GM18507 (cell line): ENCODE data around the gene MARCHF11.

Experiments used
- DNase-seq: peaks from one replicate; pipeline ENCODE4 v3.0.0; 2011; ENCODE audit warnings: low read depth; ENCODE audit not compliant: insufficient read length; ENCODE audit errors: extremely low spot score
- FAIRE-seq: peaks from 2 replicates; lab custom pipeline; 2011; peaks lifted over from hg19 to GRCh38; lab: Jason Lieb, UNC

MARCHF11 gene, protein sequence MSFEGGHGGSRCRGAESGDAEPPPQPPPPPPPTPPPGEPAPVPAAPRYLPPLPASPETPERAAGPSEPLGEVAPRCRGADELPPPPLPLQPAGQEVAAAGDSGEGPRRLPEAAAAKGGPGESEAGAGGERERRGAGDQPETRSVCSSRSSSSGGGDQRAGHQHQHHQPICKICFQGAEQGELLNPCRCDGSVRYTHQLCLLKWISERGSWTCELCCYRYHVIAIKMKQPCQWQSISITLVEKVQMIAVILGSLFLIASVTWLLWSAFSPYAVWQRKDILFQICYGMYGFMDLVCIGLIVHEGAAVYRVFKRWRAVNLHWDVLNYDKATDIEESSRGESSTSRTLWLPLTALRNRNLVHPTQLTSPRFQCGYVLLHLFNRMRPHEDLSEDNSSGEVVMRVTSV

DNA sequence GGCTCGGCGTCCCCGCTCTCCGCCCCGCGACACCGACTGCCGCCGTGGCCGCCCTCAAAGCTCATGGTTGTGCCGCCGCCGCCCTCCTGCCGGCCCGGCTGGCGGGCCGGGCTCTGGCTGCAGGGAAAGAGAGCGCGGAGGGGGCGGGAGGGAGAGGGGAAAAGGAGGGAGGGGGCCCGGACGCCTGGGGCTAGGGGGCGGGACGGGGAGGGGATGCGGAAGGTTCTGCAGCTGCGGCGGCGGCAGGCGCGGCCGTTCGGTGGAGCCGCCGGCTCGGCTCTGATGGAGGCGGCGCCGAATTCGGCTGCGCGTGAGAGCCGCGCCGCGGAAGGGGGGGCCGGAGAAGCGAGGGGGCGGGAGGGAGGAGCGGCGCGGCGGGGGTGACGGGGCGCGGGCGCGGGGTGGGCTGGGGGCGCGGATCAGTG lies at the start of gene MARCHF11:
MARCHF11 (minus strand) TSS at position 281 of the 425 bp plus-strand sequence; CDS start at position 65, 216 bp downstream.
- FAIRE-seq (no peak), DNase-seq (no peak)

DNA sequence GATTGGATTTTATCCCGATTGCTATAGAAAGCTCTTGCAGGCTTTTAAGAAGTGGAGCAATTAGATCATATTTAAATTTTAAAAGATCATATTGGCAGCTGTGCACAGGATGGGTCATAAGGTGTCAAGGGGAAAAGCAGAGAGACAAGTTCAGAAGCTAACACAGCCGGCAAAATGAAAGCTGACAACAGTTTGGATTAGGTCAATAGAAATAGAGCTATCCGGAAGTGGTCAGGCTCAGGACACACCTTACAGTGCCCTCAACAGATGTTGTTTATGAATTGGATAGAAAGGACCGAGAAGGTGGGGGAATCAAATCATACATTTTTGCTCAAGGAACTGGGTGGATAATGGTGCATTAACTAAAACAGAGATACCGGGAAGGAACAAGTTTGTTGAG lies 46.3 kb upstream of the MARCHF11 start:
- FAIRE-seq (no peak), DNase-seq (no peak)

DNA sequence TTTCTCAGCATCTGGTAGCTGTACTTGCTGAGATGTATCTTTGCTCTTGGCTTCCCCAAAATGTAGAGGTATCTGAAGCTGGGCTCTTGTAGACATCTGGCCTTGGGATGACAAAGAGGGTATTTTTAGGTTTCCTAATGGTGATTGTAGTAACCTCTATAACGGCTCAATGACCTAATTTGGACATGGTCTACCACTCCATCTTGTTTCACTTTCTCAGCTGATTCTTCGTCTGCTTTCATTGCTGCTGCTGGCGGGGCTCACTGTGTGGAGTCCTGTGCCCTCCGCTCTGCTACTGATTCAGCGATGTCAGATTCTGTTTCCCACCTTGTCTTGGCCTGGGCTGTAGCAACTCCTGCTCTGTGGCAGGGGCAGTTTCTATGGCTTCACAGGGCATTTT lies 12.7 kb upstream of the MARCHF11 start:
- FAIRE-seq (no peak), DNase-seq (no peak)

DNA sequence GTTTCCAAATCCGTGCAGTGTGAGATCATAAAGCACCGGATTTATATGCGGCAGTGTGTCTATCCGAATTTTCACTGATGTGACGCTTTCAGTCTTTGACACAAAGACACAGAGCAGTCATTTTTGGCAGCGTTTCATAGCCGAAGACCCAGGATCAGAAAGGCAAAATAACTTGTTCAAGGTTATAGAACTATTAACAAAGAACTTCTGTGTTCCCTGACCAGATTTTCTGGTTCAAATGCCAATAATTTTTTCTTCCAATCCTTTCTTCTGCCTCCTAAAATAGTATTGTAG lies 1.1 kb upstream of the MARCHF11 start:
- FAIRE-seq (no peak), DNase-seq (no peak)

DNA sequence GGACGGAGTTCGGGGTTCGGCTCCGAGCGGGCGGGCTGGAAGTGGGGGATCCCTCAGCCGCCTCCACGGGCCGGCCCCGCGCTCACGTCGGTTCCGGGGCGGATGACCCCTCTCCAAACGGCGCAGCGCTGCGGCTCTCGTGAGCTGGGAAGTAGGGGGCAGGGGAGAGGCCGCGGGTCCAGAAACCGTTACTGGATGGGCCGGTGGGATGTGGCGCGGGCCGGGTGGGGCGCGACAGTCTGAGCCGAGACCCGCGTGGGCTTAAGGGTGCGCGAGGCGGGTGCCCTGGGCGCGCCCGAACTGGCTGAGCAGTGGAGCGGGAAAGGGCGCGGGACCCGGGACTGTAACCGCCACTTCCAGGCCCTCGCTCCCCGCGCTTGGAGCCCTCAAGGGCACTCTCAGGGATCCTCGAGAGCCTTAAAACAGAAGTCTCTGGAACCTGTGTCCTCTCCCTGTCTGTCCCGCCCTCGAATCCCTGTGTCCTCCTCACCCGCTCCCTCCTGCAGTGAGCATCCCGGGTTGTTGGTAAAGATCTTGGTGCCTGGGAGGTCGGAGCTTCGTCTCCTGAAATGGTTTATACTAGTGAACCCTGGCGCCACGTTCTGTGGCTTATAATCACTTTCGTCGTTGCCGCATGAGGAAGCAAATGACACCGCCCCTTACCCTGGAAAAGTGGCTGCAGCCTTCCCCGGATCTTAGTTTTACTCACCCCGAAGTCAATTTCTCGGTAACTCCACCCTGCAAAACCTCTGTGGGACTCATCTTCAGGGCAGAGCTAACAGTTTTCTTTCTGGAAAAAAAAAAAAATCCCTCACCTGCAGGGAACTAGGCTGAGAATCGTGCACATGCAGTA lies 571 bp upstream of the MARCHF11 start:
- FAIRE-seq (no peak), DNase-seq (no peak)

DNA sequence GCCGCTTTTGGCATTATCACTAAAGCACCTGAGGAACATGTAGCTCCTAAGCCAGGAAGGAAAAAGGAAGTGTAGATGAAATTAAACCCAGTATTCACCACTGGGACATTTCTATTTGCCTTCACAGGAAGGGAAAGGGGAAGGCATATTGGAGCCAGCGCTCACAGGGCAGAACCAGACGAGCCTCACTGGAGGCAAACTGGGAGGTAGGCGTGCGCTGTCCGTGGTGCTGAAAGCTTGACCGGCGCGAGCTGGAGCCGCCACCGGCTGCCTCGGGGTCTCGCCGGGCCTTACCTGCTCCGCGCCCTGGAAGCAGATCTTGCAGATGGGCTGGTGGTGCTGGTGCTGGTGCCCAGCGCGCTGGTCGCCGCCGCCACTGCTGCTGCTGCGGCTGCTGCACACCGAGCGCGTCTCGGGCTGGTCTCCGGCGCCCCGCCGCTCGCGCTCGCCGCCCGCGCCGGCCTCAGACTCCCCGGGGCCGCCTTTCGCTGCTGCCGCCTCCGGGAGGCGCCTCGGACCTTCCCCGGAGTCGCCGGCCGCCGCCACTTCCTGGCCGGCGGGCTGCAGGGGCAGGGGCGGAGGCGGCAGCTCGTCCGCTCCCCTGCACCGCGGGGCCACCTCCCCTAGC lies 732 bp downstream of the MARCHF11 start:
- FAIRE-seq (no peak), DNase-seq (no peak)

DNA sequence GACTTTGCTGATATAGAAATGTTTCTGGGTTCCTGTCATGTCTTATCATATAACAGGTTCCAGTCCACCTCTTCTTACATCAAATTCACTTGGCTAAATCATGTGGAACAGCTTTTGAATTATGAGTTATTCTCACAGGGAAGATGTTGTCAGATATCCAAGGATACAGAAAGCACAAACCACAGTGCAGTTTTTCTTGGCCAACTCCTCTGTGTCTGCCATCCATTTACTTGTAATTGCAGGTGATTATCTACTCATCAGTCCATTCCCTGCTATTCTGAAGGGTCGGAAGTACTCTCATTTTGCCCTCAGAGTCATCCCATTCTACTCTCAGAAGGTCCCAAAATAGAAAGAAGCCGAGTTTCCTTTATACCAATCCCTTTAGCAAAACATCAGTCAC lies 10.0 kb downstream of the MARCHF11 start:
- FAIRE-seq: no peak
- DNase-seq: no peak

DNA sequence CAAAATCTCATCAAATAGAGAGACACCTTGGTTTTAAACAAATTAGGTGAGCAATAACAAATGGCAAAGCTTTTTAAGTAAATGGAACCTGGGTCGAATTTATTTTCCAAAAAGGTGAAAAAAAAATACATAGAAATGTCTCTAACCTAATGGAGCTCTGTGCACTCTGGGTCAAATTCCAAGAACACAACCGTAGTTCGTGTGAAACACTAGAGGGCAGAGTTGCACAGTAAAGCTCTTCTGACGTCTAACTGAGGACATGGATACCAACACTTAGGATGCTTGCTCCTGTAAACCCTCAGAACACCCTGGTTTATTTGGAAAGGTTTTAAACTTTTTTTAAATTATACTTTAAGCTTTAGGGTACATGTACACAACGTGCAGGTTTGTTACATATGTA lies 18.9 kb downstream of the MARCHF11 start:
- FAIRE-seq: peak; percentile 79
- DNase-seq: peak; percentile 1

DNA sequence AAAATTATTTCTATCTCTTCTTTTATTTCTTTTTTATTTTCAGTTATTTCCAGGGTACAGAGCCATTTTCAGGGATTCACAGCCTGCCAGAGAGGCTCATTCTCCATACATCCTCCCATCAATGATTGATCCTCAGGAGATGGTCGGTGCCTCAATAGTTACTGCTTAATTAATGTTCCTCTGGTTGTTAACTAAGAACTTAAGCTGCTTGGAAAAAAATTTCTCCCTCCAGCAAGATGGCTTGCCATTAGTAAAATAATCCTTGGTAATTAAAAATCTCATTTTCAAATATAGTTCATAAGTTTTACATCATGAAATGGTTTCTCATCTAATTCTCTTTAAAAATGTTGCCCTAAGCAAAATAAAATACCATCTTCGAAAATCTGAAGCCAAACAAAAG lies 20.0 kb downstream of the MARCHF11 start:
- no peak for DNase-seq
- FAIRE-seq: no peak

DNA sequence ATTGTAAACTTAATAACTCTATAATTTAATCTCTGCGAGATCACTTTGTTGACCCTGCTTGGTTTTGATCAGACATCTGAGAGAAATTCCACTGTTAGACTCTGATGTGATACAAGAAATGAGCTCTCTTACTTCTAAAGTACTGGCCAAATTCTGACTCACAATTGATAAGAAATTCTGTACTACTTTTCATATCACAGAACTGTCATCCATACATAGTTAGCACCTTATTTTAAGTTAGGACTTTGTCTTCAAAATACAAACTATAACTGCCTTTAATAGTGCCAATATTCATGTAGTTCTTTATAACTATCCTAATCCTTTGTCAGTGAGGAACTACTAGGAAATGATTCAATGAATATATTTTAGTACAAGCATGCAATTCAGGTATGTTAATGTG lies 23.4 kb downstream of the MARCHF11 start:
- FAIRE-seq (no peak), DNase-seq (no peak)

DNA sequence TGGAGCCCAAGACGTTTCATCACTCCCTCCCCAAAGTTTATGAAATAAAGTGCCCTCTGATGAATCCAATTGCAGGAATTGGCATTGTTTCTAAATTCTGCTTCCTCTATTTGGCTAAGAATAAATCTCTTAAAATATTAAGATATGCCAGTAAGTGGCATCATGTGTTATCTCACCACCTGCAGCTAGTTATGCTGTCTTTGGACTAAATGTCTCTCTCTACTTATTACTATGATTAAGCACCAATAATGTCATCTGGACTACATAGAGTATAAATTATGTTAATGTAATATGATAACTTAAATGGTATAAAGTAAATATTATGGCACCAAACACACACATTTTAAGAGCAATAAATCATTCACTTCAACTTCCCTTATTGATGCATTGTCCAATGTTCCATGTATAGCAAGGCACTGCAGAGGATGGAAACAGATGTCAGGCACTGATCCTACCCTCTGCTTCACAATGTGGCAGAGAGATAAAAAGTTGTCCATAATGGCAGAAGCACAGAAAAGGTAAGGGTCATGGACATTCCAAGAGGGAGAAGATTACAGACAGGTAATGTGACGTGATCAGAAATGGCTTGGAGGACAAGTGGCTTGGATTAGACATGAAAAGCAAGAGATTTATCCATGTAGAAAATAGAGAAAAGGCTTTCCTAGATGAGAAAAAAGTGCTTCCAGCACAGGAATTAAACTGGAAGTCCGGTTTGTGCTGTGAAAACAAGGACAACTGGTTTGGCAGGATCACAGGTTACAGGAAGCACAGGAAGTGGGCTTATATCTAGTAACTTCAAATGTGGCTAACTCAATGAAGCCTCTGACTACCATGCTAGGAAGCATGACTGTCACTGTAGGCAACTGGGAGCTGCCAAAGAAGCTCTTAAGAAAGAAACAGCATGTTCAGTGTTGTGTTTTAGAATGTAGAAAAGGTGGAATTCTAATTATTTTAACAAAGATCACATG lies 26.7 kb downstream of the MARCHF11 start:
- FAIRE-seq: no peak

DNA sequence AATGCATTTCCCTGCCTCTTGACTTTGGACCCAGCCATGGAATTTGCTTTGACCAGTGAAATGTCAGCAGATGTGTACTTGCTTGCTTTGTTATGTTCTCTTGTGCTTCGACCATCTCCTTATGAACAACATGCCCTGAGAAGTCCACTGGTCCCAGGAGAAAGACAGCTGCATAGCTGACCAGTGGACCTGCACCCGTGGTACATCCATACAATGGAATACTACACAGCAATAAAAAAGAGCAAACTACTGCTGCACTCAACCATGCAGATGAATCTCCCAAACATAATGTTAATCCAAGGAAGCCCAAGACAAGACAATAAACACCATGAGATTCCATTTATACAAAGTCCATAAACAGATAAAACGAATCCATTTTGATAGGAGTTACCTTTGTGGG lies 30.0 kb downstream of the MARCHF11 start:
- no peak for DNase-seq
- FAIRE-seq: no peak

More for the DNA sequence above, 26.7 kb downstream of the MARCHF11 start:
- DNase-seq: no peak

DNA sequence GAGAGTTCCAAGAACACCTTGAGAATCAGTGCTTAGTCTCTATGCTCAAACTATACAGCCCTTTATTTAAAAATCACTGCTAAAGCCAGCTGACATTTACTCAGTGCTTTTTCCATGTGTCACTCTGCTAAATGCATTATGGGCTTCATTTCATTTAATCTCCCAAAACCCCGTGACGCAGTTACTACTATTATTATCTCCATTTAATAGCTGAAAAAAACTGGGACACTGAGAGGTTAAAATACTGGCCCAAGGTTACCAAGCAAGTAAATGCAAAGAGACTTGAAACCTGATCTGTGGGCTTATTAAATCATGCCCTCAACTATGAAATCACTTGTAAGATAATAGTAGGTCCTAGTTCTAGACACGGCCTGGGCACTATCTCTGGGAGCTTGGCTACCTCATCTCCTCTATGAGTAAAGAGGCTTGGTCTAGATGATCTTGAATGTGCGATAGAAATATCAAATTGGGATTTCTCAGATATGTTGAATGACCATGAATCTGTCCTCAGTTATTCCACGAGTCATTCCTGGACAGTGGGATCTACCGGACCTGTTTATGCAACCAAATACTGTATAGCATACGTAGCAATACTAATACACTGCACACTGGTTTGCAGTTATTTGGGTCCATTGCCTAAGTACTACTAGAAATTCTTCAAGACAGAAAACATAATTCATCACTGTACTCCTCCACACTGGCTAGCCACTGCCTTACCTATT lies 32.3 kb downstream of the MARCHF11 start:
- DNase-seq: no peak
- FAIRE-seq: no peak

DNA sequence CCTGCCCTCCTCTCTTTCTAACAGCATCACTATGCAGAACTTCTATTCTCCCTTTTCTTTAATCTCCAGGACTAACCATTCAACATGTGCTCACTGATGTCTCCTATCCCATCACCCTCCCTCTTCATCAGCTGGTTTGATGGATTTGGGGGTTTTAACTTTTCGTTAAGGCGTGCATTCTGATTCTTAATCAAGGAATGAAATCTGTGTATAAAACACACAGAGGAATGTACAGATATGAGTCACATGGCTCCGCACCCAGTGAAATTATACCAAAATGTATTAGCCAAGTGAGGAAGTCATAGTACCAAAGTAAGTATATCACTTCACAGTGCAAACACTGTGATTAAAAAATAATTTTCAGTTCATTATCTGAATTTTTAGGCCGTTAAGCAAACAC lies 35.2 kb downstream of the MARCHF11 start:
- FAIRE-seq (no peak), DNase-seq (no peak)

DNA sequence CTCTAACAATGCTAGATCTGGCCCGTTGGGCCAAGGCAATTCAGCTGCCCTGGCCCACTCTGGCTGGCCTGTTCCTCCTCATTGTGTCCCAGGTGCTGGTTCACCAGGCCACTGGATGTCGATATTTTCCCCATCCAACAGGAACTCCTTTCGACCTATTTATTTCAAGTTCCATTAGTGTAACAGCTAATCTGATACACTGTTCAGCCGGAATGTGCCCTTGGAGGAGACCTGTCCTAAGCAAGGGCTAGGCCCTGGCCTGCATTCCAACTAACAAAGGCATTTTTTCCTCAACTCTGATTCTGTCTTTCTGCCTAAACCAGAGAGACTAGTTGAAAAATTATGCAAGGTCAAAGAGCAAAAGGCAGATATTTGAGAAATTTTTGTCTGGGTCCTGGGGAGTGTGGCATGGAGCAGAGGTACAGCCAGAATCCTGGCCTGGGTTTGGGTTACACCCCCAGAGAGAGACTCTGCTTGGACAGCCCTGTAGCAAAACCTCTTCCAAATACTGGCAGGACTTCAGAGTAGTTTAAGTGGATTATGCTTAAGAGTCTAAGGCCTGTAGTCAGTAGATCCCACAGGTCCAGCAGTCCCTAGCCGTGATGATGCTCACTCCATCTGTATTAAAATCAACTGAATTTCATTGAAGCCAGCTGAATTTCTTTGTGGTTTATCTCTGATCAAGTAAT lies 36.1 kb downstream of the MARCHF11 start:
- DNase-seq: no peak
- no peak for FAIRE-seq

DNA sequence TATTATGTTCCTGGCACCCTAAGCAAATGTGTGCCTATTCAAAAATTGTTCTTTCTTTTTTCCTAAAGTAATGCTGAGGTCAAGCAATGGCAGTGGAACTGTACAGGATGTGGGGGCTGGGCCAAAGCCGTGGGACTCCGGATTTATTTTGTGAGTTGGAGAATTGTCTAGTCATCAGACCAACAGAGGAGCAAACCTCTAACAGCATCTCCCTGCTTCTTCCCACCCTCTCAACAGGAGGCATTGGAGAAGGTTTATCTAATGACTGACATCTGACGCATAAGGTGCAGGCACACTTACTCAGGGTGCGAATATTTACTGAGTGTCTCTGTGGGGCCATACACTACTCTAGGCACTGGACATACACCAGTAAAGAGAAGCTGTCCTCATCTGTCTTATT lies 38.6 kb downstream of the MARCHF11 start:
- FAIRE-seq (no peak), DNase-seq (no peak)

DNA sequence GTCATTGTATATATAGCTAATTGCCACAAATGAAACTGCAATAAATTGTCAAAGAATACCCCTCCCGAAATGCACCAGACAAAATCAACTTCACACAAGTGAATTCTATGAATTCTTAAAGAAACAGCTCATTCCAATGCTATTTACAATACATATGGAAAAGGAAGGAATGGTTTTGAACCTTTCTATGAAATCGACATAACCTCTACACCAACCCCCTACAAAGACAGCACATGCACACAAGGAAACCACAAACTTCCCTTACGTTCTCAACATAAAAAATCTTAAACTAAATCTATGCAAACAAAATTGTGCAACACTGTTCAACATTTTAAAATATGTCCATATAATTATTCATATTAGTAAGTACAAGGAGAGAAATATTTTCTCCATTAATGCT lies 39.2 kb downstream of the MARCHF11 start:
- FAIRE-seq: no peak
- DNase-seq: no peak

DNA sequence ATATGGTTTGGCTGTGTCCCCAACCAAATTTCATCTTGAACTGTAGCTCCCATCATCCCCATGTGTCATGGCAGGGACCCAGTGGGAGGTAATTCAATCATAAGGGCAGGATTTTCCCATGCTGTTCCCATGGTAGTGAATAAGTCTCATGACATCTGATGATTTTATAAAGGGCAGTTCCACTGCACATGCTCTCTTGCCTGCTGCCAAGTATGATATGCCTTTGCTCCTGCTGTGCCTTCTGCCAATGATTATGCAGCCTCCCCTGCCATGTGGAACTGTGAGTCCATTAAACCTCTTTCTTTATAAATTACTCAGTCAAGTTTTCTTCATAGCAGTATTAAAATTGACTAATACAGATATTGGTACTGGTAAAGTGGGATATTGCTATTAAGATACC lies 42.4 kb downstream of the MARCHF11 start:
- FAIRE-seq (no peak), DNase-seq (no peak)
